Activated B cell treated with CpG ODN at 0.5 μM for 24 hours (primary cell): Measurements from ENCODE around the gene SEPTIN2. TPM values are rescaled to one million over a fixed set of nuclear protein-coding genes. Genes with fewer than 3 reads are reported as not detected.
"Not testable (repeated sequence)": the region's sequence is repeated elsewhere in the genome, so short reads cannot be mapped to it uniquely, and the experiment has no call there.

Experiments used
- ATAC-seq: fragments of 200-7000 bp; cut with Tn5 transposase; one replicate; pipeline ENCODE4 v1.10.0; 2021; ENCODE audit warnings: low read depth, mild to moderate bottlenecking, moderate library complexity
- CTCF ChIA-PET: fragments of 350-600 bp; sonication (Branson Sonifier 250); formaldehyde crosslinking; loops from one replicate; lab custom pipeline; 2021; ENCODE audit warnings: antibody characterized with exemption; lab: Charles Lee
- POLR2A ChIA-PET: fragments of 350-600 bp; sonication (Branson Sonifier 250); formaldehyde crosslinking; loops from one replicate; lab custom pipeline; 2021; ENCODE audit warnings: antibody characterized with exemption; lab: Charles Lee
- DNase-seq: peaks from one replicate; pipeline ENCODE4 v3.0.0; 2022
- H3K27ac Mint-ChIP-seq: one replicate; pipeline ENCODE4 v1.8.0; 2020; ENCODE audit warnings: mixed read lengths
- H3K27me3 Mint-ChIP-seq: one replicate; pipeline ENCODE4 v1.8.0; 2021; ENCODE audit warnings: mixed read lengths
- H3K36me3 Mint-ChIP-seq: one replicate; pipeline ENCODE4 v1.8.0; 2021; ENCODE audit warnings: low read depth, mixed read lengths
- H3K4me1 Mint-ChIP-seq: one replicate; pipeline ENCODE4 v1.8.0; 2021; ENCODE audit warnings: mixed read lengths
- H3K4me3 Mint-ChIP-seq: one replicate; pipeline ENCODE4 v1.8.0; 2020; ENCODE audit warnings: mild to moderate bottlenecking, mixed read lengths
- H3K9me3 Mint-ChIP-seq: one replicate; pipeline ENCODE4 v1.8.0; 2020; ENCODE audit warnings: mixed read lengths
- CTCF ChIP-seq: fragments of 200-600 bp; IDR thresholded peaks from one replicate; pipeline ENCODE4 v1.8.0; 2022; ENCODE audit warnings: antibody characterized with exemption, mild to moderate bottlenecking
- intact Hi-C: fragments of 100-400 bp; cut with micrococcal nuclease; formaldehyde crosslinking; loops from one replicate; pipeline ENCODE4 v1.15.1; 2024
- total RNA-seq: library from RNA; stranded (reverse); gene quantifications from 2 replicates; pipeline ENCODE4 v1.2.3, GENCODE V29; 2022

Gene SEPTIN2
- total RNA-seq, 1 donor from 2014 or later: 251 TPM

- intact Hi-C loops: loop anchor here (1.0 to 10.0 kb wide), 5 partner anchors 7 to 1912 kb away; partner anchors contain the start of gene HDAC4
- TF ChIP-seq CTCF: no peak
- ChIA-PET CTCF (no interaction called here), POLR2A (interaction anchor here (0.6 to 4.1 kb wide), 18 partner anchors 11 to 756 kb away, joined by 3 to 50 read pairs (median 6); partner anchors contain the start of genes ATG4B, DTYMK, DUSP28 and FARP2)
- Mint-ChIP-seq H3K4me1 (peaks cover 79% of the 10 kb centered on the region), H3K36me3 (peaks cover 46% of the 10 kb centered on the region), H3K27me3 (no peaks in the 10 kb centered on the region), H3K9me3 (no peaks in the 10 kb centered on the region), H3K27ac (peak overlapping the region; percentile 100), H3K4me3 (peak overlapping the region; percentile 98)
- no peak for ATAC-seq
- DNase-seq: no peak
Observed at GRCh38 chr2:241316825-241317224, 1.1 kb downstream of the SEPTIN2 start.

- Mint-ChIP-seq H3K27ac (peak overlapping the region; percentile 100), H3K4me1 (peaks cover 78% of the 10 kb centered on the region), H3K27me3 (no peaks in the 10 kb centered on the region), H3K9me3 (no peaks in the 10 kb centered on the region), H3K36me3 (peaks cover 47% of the 10 kb centered on the region), H3K4me3 (peak overlapping the region; percentile 98)
- POLR2A ChIA-PET: interaction anchor here (0.7 to 4.1 kb wide), 4 partner anchors 12 to 46 kb away, joined by 3 to 50 read pairs (median 17); no protein-coding TSS in a partner anchor
- TF ChIP-seq CTCF: no peak
- CTCF ChIA-PET: no interaction called here
- intact Hi-C loops: loop anchor here (5.0 to 10.0 kb wide), 3 partner anchors 275 to 1913 kb away; partner anchors contain the start of gene HDAC4
- ATAC-seq (no peak), DNase-seq (no peak)
Observed at GRCh38 chr2:241317391-241317790, 1.7 kb downstream of the SEPTIN2 start.

GRCh38 chr2:241318830-241319229 lies 3.1 kb downstream of the SEPTIN2 start:
- peaks cover 54% of the 10 kb centered on the region for H3K36me3 Mint-ChIP-seq
- ATAC-seq, H3K27me3 Mint-ChIP-seq, DNase-seq, H3K9me3 Mint-ChIP-seq, H3K27ac Mint-ChIP-seq, CTCF ChIA-PET, H3K4me3 Mint-ChIP-seq: not testable (repeated sequence)
- intact Hi-C loops: loop anchor here (5.0 to 10.0 kb wide), 3 partner anchors 277 to 1914 kb away; partner anchors contain the start of gene HDAC4
- peaks cover 79% of the 10 kb centered on the region for H3K4me1 Mint-ChIP-seq
- POLR2A ChIA-PET: interaction anchor here (0.7 to 0.8 kb wide), 2 partner anchors 9 to 13 kb away, joined by 3 to 7 read pairs; no protein-coding TSS in a partner anchor

- no peaks in the 10 kb centered on the region for H3K9me3 Mint-ChIP-seq
- no peak for ATAC-seq
- H3K27ac Mint-ChIP-seq: no peak overlapping the region
- H3K4me1 Mint-ChIP-seq: peaks cover 84% of the 10 kb centered on the region
- intact Hi-C loops: no loop called here
- peaks cover 59% of the 10 kb centered on the region for H3K36me3 Mint-ChIP-seq
- H3K27me3 Mint-ChIP-seq: no peaks in the 10 kb centered on the region
- CTCF ChIA-PET: no interaction called here
- no peak overlapping the region for H3K4me3 Mint-ChIP-seq
- no peak for DNase-seq
- no peak for TF ChIP-seq CTCF
- POLR2A ChIA-PET: no interaction called here
Observed at GRCh38 chr2:241320394-241320793, 4.7 kb downstream of the SEPTIN2 start.

- Mint-ChIP-seq H3K4me3 (no peak overlapping the region), H3K36me3 (peaks cover 61% of the 10 kb centered on the region), H3K9me3 (no peaks in the 10 kb centered on the region), H3K27me3 (no peaks in the 10 kb centered on the region), H3K4me1 (peaks cover 85% of the 10 kb centered on the region), H3K27ac (no peak overlapping the region)
- no peak for ATAC-seq
- no peak for TF ChIP-seq CTCF
- no peak for DNase-seq
- POLR2A ChIA-PET: no interaction called here
- intact Hi-C loops: no loop called here
- CTCF ChIA-PET: no interaction called here
Observed at GRCh38 chr2:241321033-241321432, 5.3 kb downstream of the SEPTIN2 start.
